Measurements from ENCODE around the gene FGFR4.

The FGFR4 gene

DNA sequence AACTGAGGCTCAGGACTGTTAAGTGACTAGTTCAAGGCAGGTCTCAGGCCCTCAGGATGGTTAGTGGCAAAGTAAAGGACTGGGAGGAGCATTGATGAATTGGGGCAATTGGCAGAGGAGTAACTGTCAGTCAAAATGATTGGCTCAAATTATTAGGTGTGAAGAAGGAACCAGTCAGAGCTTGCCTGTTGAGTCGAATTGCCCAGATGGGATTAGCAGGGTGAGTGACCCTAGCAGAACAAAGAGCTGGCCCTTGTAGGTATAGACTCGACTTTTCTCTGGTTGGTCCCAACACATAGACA lies 44.3 kb downstream of the FGFR4 start:
- in situ Hi-C loops (cut with HindIII; ENCODE audit: low sequenced_read_pairs) = no loop called here

DNA sequence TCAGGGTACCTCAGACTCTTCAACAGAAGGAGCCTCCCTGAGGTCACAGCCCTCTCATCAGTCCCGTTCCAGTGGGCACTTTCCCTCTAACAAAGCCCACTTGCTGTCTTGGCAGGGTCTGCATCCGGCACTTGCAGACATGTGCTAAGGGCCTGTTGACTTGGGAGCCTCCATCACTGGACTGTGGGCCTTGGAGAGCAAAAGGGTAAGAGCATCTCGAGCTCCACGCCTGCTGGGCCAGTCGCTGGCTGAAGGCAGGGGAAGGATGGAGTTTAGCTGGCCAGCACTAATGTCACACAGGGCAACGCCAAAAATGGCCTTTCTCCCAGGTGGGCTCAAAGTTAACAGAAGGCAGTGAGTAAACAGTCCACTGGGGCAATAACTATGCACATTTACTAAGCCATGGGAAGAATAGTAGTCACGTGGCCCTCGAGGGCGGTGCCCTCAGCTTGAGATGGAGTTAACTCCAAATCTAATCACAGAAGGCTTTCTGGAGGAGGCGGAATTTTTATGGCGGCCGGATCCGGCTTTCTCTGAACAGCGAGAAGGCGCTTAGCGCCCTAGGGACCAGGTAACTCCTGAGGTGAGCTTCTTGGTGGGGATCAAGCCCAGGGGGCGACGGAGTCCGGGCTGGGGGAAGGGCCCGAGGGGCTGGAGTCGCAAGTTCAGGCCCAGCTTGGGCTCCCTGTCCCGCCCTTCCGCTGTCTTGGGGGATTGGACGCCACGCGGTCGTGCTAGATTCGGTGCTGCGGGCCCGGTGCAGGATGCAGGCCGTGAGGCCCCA lies 44.8 kb downstream of the FGFR4 start:
- in situ Hi-C loops (cut with HindIII; ENCODE audit: low sequenced_read_pairs) = no loop called here

DNA sequence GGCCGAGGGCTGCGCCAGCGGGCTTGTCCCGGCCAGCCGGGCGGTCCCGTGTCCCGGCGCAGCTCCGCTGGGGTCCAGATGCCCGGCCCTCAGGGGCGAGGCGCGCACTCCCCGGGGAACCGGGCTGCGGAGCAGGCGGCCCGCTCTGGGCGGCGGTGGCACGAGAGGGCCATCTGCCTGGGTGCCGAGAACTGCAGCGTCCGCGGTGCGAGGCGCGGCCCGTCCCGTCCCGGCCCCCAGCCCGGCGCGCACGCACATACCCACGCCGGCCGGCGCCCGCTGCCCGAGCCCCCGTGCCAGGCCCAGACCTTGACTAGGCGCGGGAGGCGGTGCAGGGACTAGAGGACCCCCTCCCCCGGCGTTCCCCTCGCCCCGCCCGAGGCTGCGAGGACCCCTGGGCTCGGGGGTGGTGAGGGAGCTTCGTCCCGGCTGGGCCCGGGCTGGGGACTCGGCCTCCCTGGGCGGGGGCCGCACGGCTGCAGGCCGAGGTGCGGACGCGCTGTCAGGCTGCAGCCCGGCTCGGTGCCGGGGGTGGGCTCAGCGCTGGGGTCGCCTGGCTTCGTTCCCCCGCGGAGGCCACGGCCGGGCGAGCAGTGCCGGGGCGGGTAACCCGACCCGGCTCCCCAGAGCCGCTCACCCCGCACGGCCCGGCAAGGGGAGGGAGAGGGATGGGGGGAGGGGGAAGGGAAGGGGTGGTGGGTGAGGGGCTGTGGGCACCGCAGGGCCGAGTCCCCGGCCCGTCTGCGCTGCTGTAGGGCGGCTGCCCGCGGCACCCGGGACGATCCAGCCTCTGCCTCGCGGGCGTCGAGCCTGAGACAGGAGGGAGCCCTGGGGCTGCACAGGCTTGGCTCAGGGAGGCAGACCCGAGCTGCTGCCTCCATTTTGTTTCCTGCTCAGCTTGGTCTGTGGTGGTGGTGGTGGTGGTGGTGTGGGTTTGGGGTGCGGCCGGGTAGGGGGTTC lies 45.7 kb downstream of the FGFR4 start:
- in situ Hi-C loops (cut with HindIII; ENCODE audit: low sequenced_read_pairs) = no loop called here

DNA sequence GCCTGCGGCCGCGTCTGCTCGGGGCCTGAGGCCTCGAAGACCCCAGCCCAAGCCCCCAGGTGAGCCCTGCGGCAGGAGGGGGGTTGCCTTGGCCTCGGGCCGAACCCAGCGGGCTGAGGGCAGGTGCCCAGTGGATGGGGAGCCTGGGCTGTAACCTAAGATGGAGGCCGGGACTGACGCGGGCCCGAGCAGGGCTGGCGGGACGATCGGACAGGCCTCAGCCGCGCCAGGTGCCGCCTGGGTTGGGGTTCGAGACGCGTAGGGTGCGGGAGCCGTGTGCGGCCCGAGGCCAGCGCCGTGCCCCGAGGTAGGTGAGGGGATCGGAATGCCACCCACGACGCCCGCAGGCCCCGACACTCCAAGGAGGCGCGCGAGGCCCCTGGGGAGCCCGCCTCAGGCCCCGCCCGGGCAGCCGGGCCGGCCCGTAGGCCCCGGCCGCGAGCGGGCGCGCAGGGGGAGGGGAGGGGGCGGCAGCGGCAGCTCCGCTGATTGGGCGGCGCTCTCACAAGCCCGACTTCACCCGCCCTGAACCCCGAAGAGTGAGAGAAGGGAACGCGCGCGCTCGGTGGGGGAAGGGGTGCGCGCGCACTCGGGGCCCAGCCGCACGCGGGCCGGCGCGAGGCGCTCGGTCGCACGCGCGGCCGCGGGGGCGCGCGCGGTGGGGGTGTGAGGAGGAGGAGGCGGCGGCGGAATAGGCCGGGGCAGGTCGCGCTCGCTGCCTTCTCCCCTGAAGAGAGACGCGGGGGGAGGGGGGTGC lies 46.6 kb downstream of the FGFR4 start, which contains the start of gene NSD1:
TSS of gene NSD1 (plus strand) at position 678 of the 757 bp plus-strand sequence. CDS start 1,331 bp downstream, outside the sequence.
- in situ Hi-C loops (cut with HindIII; ENCODE audit: low sequenced_read_pairs) = no loop called here

DNA sequence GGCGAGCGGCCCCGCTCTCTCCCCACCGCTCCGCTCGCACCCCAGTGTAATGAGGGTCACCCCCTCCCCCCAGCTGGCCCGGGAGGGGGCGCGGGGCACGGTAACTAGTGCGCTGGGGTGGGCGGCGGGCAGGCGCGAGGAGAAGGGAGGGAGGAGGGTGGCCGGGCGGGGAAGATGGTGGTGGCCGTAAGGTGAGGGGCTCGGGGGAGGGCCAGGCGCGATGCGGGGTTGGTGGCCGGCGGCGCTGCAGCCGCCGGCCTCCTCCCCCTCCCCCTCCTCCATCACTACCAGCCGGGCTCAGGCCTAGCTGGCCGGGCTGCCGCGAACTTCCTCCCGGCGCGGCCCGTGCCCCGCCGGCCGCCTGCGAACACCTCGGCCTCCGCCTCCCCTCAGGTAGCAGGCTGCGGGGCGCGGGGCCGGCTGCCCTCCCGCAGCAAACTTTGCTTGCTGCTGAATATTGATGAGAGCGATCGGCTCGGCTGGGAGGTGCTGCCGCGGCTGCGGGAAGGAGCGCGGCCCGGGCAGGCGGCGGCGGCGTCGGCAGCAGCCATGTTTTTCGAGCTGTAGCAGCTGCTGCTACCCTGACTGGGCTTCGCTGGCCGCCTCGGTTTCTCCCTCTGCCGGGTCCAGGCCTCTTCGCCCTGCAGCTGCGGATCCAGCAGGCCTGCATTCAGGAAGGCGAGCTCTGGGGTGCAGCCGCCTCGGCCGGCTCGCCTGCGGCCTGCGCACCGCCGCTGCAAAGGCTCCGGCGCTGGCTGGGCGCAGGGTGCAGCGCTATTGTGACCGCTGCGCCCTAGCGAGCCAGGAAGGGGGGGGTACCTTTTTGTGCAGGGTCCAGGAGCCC lies 47.4 kb downstream of the FGFR4 start:
- in situ Hi-C loops (cut with HindIII; ENCODE audit: low sequenced_read_pairs) = no loop called here

DNA sequence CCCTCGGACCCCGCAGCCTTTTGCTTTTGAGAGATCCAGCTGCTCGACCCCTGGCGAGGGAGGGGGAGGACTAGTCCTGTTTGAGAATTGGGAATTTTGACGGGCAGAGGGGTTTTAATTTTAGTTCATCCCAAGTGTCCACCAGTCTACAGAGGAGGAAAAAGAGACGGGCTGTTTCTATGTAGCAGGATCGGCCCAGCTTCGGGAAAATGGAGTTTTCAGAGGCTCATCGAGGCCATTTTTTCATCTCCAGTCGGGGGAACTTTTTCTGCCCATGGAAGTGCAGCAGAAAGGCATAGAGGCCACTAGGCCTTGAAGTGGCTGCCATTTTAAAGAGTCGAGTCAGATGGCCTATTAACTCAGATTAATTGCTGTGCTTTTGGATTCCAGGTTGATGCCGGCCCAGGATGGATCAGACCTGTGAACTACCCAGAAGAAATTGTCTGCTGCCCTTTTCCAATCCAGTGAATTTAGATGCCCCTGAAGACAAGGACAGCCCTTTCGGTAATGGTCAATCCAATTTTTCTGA lies 48.0 kb downstream of the FGFR4 start:
- in situ Hi-C loops (cut with HindIII; ENCODE audit: low sequenced_read_pairs) = no loop called here

DNA sequence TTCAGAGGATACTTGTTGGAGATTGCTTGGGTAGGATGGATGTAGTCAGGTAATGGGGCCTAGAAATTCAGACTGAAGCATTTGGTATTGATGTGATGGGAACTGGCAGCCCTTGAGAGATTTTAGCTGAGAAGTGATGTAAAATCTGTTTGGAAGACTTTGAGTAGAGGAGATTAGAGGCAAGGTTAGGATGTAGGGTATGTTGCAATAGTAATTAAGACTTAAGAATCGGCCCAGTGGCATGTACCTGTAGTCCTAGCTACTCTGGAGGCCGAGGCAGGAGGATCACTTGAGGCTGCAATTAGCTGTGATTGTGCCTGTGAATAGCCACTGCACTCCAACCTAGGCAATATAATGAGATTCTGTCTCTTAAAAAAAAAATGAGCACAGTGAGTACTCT lies 53.6 kb downstream of the FGFR4 start:
- in situ Hi-C loops (cut with HindIII; ENCODE audit: low sequenced_read_pairs) = no loop called here

DNA sequence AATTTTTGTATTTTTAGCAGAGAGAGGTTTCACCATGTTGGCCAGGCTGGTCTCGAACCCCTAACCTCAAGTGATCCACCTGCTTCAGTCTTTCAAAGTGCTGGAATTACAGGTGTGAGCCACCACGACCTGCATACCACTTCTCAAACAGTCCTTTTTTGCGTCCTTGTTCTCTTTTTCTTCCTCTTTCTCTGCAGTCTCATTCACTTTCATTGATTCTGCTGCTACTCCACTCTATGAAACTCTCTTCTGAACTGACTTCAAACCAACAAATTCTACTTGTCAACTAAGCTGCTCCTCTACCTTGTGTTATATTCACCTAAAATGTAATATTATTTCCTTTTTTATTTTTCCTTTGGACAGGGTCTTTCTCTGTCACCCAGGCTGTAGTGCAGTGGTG lies 54.8 kb downstream of the FGFR4 start:
- in situ Hi-C loops (cut with HindIII; ENCODE audit: low sequenced_read_pairs) = no loop called here

DNA sequence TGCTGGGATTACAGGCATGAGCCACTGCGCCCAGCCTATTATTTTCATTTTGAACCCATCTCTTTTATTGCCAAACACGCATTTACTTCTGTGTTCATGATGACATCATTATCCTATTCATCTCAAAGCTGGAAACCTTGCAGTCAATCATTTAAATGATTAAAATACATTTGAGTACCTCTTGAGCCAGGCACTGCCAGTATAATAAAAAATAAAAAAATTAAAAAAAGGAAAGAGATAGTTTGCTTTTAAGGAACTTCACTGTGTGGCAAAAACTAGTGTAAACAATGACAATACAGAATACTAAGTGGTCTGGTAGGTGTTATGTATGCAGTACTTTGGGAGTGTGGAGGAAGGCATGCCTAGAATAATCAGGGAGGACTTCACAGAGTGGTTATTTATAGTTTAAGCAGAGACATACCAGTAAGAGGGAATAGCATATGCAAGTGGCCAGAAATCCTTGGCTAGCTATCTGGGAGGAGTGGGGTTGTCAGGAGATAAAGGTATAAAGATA lies 55.4 kb downstream of the FGFR4 start:
- in situ Hi-C loops (cut with HindIII; ENCODE audit: low sequenced_read_pairs) = no loop called here

DNA sequence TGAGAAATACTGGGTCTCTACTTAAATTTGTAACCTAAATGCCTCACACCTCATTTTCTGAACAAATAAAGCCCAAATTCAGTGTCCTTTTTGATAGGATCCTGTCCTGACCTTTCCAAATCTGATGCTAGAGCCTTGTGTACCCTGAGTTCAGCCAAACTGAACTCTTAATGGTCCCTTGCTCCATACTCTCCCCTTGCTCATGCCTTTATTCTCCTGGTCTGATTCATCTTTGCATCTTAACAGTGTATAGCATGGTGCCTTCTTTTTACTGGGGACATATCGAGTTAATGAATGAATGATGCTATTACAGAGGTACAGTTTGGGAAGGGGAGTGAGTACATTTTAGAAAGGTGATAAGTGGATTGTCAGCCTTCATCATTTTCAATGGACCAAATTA lies 56.1 kb downstream of the FGFR4 start:
- in situ Hi-C loops (cut with HindIII; ENCODE audit: low sequenced_read_pairs) = no loop called here

DNA sequence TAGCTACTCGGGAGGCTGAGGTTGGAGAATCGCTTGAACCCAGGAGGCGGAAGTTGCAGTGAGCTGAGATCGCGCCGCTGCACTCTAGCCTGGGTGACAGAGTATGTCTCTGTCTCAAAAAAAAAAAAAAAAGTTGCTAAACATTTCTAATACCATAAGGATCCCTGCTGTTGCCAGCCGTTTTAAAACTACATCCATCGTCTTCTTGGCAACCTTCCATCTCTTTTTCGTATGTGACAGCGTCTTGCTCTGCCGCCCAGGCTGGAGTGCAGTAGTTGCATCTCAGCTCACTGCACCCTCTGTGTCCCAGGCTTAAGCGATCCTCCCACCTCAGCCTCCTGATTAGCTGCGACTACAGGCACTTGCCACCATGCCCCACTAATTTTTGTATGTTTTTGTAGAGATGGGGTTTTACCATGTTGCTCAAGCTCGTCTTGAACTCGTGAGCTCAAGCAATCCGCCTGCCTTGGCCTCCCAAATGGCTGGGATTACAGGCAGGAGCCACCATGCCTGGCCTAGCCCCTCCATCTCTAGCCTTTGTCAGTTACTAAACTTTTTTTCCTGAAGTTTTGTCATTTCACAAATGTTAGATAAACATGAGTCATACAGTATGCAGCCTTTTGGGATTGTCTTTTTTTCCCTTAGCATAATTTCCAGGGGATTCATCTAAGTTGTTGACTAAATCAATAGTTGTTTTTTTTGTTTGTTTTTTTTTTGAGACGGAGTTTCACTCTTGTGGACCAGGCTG lies 60.4 kb downstream of the FGFR4 start:
- in situ Hi-C loops (cut with HindIII; ENCODE audit: low sequenced_read_pairs) = no loop called here

All from DLD1 (cell line).